ENCODE data around the gene ARHGAP18.
"Not testable (repeated sequence)": the region's sequence is repeated elsewhere in the genome, so short reads cannot be mapped to it uniquely, and the experiment has no call there.

ARHGAP18 gene

DNA sequence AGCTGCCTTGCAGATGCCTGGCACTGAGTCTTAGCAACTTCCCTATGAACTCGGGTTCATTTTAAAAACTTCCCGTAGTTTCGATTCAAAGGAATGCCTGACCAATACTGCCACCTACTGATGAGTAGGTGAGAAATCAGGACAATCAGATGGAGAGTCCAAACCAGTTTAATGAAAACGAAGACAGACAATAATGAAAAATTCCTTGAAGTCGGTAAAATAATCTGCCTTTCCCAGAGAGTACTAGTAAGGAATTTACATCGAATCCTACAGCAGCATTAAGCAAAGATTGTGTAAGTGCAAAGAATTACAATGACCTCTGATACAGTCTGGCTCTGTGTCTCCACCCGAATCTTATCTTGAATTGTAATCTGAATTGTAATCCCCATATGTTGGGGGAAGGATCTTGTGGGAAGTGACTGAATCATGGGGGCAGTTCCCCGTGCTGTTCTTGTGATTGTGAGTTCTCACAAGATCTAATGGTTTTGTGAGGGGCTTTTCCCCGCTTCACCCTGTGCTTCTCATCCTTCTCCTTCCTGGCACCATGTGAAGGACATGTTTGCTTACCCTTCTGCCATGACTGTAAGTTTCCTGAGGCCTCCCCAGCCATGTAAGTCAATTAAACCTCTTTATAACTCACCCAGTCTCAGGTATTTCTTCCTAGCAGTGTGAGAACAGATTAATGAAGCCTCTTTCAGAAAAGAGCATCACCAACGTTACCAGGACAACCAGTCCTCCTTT is 134.4 kb downstream of the ARHGAP18 start:
- DNase-seq: no peak

DNA sequence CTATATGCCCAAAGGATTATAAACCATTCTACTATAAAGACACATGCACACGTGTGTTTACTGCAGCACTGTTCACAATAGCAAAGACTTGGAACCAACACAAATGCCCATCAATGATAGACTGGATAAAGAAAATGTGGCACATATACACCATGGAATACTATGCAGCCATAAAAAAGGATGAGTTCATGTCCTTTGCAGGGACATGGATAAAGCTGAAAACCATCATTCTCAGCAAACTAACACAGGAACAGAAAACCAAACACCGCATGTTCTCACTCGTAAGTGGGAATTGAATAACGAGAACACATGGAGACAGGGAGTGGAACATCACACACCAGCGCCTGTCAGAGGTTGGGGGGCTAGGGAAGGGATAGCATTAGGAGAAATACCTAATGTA is 135.4 kb downstream of the ARHGAP18 start:
- not testable (repeated sequence) for DNase-seq

DNA sequence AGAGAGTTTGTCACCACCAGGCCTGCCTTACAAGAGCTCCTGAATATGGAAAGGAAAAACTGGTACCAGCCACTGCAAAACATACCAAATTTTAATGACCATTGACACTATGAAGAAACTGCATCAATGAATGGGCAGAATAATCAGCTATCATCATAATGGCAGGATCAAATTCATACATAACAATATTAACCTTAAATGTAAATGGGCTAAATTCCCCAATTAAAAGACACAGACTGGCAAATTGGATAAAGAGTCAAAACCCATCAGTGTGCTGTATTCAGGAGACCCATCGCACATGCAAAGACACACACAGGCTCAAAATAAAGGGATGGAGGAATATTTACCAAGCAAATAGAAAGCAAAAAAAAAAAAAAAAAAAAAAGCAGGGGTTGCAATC is 139.0 kb downstream of the ARHGAP18 start:
- not testable (repeated sequence) for DNase-seq

DNA sequence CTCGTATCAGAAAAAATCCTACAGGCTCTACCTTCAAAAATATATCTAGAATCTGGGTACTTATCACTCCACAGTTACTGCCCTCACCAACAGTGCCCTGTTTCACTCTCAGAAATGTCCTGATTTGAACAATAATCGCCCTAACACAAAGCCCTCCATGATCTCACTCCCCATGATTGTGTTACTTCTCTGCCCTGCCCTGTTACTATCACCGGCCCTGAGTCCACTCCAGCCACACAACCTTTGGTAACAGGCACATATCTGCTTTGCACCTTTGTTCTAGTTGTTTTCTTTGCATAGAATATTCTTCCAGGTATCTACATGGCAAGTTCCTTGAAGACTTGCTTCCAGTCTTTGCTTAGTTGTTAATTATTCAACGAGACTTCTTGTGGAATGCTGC is 142.0 kb downstream of the ARHGAP18 start:
- no peak for DNase-seq

DNA sequence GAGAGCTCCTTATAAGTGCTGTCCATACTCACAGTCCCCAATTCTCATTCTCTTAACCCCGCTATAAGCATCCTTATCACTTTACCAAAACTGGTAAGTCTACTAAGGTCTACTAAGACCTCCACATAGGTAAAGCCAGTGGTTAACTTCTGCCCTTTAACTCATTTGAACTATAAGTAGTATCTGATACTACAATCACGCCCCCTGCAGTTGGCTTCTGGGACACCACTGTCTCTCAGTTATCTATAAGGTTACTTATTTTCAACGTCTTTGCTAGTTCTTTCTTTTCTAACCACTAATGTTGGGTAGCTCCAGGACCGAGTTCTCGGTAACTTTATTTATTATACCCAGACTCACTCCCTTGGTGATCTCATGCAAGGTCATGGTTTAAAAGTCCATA is 142.6 kb downstream of the ARHGAP18 start:
- no peak for DNase-seq

DNA sequence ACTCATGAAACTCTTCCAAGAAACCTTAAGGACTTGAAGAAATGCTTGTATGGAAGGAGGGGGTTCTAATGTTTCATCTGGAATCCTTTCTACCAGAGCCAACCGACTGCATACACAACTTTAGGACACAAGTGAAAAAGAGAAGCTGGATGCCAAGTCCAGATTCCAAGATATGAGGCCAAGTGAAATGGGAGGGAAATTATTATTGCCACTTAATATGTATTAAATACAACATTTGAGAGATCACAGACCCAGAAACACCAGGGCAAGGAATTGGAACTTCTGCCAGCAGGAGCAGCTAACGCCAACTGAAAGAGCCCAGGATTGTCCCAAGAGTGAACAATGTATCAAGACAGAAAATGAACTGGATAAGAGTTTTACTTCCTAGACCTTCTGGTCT is 144.2 kb downstream of the ARHGAP18 start:
- DNase-seq: no peak

DNA sequence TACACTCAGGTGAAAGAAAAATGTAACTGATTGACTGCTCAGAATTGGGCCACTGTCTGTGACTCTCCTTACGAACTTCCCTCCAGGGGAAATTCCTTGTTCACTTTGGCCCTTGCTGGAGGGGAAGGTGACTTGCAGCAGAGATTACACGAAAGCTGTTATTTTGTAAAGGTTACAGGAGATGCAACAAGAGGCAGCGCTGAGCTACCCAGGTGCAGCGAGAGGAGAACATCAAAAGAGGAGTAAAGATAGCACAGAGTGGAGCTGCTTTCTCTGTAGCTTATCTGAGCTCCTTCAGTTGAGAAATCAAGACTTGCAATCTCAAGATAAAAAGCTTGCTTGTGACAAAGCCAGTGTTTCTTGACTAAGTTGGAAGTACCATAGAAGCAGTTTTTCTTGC is 144.6 kb downstream of the ARHGAP18 start:
- no peak for DNase-seq

DNA sequence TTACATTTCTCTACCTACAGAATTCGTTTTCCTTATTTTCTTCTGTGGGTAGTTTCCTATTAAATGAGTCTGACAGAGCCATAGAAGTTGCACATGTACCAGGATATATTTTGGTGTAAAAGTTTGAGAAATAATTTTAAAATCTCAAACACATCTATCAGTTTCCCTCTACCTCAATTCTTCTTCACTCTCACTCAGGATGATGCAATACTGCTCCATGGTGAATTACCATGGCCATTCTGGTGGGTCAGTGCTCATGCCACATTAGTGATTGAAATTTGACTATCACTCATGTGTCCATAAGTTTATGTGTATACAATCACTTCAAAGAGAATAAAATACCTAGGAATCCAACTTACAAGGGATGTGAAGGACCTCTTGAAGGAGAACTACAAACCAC is 151.7 kb downstream of the ARHGAP18 start:
- no peak for DNase-seq

DNA sequence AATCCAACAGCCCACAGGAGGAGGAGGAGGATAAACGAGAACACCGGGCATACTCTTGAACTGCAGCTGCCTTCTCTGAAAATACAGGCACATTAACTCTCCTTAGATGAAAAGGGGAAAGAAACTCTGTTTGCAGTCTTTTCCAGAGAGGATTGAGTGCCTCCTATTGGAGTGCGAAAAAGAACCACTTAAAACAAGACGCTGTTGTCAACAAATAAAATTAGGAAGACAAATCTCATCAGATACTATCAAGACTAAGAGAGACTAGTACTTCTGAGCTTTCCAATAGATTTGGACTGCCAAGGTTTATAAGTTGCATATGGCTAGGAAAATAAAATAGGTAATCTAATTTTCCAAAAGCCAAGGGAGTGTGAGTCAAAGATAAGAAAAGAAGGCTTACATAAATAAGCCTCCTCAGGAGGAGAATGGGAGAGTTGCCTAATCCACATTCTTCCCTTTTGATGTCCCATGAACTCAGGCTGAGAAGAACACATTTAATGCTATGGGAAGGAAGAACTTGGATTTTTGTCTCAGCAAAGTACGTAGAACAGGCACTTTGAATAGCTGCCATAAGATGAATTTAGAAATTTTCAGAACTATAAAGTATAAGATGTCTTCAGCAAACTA is 154.7 kb downstream of the ARHGAP18 start:
- DNase-seq: no peak

DNA sequence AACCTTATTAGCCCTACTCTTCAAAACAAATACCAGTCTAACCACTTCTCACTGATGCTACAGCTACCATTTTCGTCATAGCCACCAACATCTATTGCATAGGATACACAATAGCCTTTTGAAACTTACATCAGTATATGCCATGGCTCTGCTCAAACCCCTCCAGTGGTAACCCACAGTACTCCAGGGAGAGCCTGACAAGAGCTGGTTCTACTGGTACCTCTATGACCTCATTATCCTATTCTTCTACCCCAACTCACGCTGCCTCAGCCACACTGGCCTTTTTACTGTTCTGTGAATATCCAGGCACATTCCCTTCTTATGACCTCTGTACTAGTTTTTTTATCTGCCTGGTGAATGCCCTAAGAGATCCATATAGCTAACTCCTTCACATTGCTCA is 157.6 kb downstream of the ARHGAP18 start:
- no peak for DNase-seq

DNA sequence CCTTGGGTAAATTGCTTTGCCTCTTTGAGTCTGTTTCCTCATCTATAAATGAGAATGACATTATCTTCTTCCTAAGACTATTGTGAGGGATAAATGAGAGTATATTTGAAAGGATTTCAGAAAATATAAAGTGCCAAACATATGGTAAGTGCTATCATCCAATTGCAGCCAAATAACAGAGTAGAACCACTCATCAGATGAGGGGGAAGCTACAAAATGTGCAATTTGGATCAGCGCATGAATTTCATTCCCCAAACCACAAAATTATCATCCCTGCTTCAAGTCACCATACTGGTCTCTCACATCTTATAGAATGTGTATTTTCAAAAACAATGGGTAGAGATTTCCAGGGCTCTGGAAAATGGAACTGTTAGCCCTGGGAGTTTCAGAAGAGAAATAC is 158.5 kb downstream of the ARHGAP18 start:
- DNase-seq: no peak

DNA sequence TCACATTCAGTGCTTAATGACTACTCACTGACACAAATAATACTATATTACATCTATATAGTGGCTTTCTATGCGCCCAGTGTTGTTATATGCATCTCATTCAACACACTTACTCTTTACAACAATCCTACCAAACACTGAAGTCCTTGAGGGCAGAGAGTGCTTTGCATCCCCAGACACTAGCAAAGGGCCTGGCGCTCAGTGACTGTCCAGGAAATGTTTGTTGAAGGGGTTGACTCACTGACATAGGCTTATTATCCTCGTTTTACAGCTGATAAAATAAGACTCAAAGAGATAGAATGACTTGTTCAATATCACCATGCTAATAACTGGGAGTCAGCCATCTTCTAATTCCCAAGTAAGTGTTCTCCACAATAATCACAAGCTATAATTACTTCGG is 163.3 kb downstream of the ARHGAP18 start:
- no peak for DNase-seq

DNA sequence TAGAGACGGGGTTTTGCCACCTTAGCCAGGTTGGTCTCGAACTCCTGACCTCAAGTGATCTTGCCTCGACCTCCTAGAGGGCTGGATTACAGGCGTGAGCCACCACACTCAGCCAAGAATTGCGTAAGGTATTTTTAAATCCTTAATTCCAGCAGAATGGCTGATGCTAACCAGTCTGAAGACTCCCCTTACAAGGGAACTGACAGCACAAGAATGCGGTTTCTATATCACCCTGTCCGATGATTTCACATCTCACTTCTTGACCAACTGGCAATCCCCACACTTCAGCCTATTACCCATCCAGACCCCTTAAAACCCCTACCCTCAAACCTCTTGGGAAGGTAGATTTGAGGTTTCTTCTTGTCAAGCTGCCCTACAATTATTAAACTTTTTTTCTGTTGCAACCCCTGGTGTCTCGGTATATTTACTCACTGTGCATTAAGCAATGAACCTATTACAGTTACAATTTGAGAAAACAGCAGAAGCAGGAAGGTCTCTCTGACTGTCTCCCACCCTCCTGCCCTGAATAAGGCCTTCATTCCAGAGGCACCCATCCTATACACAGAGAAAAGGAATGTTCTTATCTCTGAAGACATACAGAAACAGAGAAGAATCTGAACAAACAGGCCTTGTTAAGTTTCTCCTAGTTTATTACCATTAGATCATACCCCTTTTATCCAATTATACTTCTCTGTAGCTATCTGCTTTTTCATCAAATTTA is 164.9 kb downstream of the ARHGAP18 start:
- no peak for DNase-seq

DNA sequence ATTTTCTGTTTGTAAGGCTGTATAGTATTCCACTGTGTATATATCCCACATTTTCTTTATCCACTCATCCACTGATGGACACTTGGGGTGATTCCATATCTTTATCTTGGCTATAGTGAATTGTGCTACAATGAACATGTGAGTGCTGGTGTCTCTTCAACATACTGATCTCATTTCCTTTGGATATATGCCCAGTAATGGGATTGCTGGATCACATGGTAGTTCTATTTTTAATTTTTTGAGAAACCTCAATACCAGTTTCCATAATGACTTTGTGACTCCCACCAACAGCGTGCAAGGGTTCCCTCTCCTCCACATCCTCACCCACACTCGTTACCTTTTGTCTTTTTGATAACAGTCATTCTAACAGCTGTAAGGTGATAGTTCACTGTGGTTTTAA is 166.0 kb downstream of the ARHGAP18 start:
- DNase-seq: no peak

DNA sequence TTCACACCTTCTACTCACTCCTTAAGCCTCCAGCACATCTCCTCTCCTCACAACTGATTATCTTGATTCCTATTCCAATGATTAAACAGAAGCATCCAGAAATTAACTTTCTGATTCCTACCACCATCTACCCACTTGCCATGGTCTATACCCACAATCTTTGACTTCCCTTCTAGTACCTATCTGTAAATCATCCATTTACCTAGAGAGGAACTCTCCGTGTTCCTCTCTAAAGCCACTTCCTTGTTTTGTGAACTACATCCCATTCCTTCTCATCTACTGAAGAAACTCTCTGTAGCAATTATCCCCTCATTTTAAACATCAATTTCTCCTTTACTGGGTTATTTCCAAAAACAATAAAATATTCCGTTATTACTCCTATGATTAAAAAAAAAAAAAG is 167.3 kb downstream of the ARHGAP18 start:
- DNase-seq: no peak

DNA sequence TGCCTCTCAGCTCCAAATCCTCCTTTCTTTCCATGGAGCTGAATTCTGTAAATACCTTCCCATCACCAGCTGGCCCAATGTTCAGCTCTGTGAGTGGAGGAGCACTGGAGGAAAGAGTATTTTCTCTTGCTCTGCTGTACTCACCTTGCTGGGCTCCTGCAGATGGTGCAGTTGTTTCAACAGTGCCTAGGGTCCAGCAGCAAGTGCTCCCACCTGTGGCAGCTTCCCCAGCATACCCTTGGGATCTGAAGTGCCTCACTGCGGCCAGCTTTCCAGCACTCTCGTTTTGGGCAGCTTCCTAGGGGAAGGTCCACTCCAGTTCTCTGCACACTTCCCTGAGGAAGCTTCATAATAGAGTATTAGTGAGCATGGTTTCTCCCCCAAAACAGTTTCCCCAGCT is 170.9 kb downstream of the ARHGAP18 start:
- no peak for DNase-seq

DNA sequence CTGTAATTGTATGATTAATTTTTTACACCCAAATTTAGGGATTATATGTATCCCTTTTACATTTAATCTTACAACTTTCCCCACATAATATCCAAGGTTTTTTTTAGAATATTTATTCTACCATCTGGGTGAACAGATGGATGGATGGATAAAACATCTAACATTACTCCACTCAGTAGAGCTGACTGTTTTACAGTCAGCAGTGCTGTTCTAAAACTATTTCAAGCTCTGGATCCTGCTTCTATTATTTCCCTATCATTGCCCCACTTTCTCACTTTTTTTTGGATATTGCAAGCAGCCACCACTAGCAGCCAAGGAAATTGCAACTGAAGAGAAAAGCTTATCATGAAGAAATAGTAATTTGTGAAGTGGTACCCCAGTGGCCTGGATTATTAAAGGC is 173.7 kb downstream of the ARHGAP18 start:
- DNase-seq: no peak

DNA sequence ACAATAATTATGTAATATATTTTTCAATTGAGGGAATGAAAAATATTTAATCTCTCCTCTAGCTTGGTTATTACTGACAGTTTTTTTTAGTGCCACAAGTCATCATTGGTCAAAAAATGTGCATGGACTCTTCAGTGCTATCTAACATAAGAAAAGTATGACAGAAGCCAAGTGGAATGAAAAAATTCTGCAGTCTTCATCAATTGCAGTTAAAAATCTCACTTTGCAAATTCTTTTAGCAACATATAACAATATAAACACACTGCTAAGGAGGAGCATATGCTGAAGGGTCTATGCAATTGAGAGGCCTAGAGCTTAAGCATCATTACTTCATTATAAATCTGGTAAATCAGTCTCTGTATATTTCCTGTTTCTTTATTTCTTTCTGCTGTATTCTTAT is 175.1 kb downstream of the ARHGAP18 start:
- no peak for DNase-seq

Data from NCI-H2029 (cell line).